HFFc6 (cell line): ENCODE data around the gene TXK. TPM values are rescaled to one million over a fixed set of nuclear protein-coding genes. Genes with fewer than 3 reads are reported as not detected.

Experiments
- DNase-seq: peaks from one replicate; pipeline ENCODE4 v3.0.0-alpha.2; 2018
- H3K27ac Mint-ChIP-seq: 2 replicates; pipeline ENCODE4 v1.8.0; 2020; ENCODE audit warnings: mild to moderate bottlenecking, mixed read lengths
- H3K27me3 Mint-ChIP-seq: 2 replicates; pipeline ENCODE4 v1.8.0; 2021; ENCODE audit warnings: mild to moderate bottlenecking, moderate library complexity, mixed read lengths; ENCODE audit not compliant: insufficient read depth
- H3K36me3 Mint-ChIP-seq: 2 replicates; pipeline ENCODE4 v1.8.0; 2021; ENCODE audit warnings: low read depth, mixed read lengths
- H3K4me1 Mint-ChIP-seq: 2 replicates; pipeline ENCODE4 v1.8.0; 2020; ENCODE audit warnings: low read depth, mixed read lengths
- H3K4me3 Mint-ChIP-seq: 2 replicates; pipeline ENCODE4 v1.8.0; 2020; ENCODE audit warnings: mild to moderate bottlenecking, moderate library complexity, mixed read lengths
- H3K9me3 Mint-ChIP-seq: 2 replicates; pipeline ENCODE4 v1.8.0; 2020; ENCODE audit warnings: mild to moderate bottlenecking, mixed read lengths
- CTCF ChIP-seq: fragments of 200-600 bp; sonication (generic); IDR thresholded peaks from 2 replicates; pipeline ENCODE4 v1.5.0; 2021; ENCODE audit warnings: antibody characterized with exemption, mild to moderate bottlenecking
- total RNA-seq, 6 experiments: library from RNA; stranded (reverse); fragmentation: NEBNext Ultra II Directional; extraction: Animal tissue kit (Norgen Biotek cat#: 25700); gene quantifications; 2 replicates in 1 of 6; 3 replicates in 5 of 6; pipeline ENCODE4 v1.2.3, GENCODE V29; 2021

Gene TXK
- total RNA-seq, 6 experiments from 2014 or later: not detected

GRCh38 chr4:48017108-48017571 is 116.9 kb downstream of the TXK start:
- H3K36me3 Mint-ChIP-seq: no peaks in the 10 kb centered on the region
- H3K27ac Mint-ChIP-seq: peak overlapping the region; percentile 68; the same call in 1 of the 2 replicates
- TF ChIP-seq CTCF: no peak
- peaks cover 5% of the 10 kb centered on the region for H3K27me3 Mint-ChIP-seq
- DNase-seq: peak; percentile 57
- H3K4me3 Mint-ChIP-seq: peak overlapping the region; percentile 86
- H3K4me1 Mint-ChIP-seq: peaks cover 10% of the 10 kb centered on the region
- H3K9me3 Mint-ChIP-seq: no peaks in the 10 kb centered on the region

Other genes with a start within 250 kb of the TXK start
- 10 to 100 TPM in 3 of 6 experiments, 1 to 10 TPM in 3; 8.4 to 10.8 (median 10.0) TPM for gene NFXL1, start 219.7 kb downstream of the TXK start, total RNA-seq
- gene CNGA1, start 117.6 kb downstream of the TXK start, total RNA-seq: not detected
- 1 to 10 TPM in 1 of 6 experiments, under 1 TPM in 5; 0.22 to 1.3 (median 0.48) TPM for gene NIPAL1, start 117.5 kb downstream of the TXK start, total RNA-seq
- under 1 TPM in 1 of 6 experiments, not detected in 5; 0.23 TPM for gene TEC, start 135.6 kb upstream of the TXK start, total RNA-seq
- 100 to 1,000 TPM in 5 of 6 experiments, 10 to 100 TPM in 1; 93.7 to 136 (median 114) TPM for gene SLAIN2, start 207.3 kb upstream of the TXK start, total RNA-seq